ENCODE results near the gene HOXA6.

Gene HOXA6

DNA sequence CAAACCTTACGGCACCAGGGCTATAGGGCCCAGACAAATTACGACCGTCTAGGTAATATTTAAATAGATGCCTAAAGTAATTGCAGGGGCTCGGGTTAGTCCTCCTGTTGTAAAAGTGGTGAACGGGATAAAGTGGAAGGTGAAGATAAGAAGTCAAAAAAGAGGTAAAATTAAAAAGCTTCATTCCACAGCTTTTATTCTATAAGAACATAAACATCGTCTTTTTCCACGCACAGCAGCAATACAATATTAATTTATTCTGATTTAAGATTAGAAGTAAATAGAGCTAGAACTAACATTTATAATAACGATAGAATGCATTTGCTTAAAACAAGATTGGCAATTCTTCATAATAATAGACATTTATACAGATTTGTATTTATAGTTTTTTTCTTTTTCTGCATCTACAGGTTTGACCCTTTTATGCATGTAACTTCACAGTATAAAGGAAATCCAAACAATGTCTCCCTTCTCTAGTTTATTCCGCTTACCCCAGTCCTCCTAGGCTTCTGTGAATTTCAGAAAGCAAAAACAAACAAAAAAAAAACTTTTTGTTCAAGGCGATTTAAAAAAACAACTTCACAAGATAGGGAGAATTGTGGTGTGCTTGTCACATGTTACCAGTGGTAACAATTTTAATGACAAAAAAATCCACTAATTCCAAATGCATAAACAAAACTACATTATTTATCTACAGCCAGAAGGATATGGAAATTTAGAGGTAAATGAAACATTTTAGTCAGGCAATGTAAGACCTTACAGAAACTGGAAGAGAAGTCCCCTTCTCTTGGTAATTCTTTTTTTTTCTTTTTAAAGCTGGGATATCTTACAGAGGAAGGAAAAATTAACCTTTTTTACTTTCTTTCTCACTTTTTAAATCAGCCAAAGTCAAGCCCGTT lies 23.1 kb upstream of the HOXA6 start:
- H3K4me1 ChIP-seq (ENCODE audit: insufficient read depth, low read length) = no peaks in the 10 kb centered on the region
- no peak overlapping the region for H3K27ac ChIP-seq (ENCODE audit: low read depth, low read length)
- no peaks in the 10 kb centered on the region for H3K36me3 ChIP-seq (ENCODE audit: insufficient read depth, low read length)
- 0 out of 2 replicates have a peak, but pooled peaks cover 3% of the 10 kb centered on the region for H3K9me3 ChIP-seq (ENCODE audit: insufficient read depth, low read depth, low read length)
- no peak overlapping the region for H3K4me3 ChIP-seq (ENCODE audit: low read length)
- peaks cover 100% of the 10 kb centered on the region for H3K27me3 ChIP-seq (ENCODE audit: insufficient read depth, low read length)
- 24% methylated on average over 7 of the region's 11 CpGs for WGBS
- no peak overlapping the region for H3K9ac ChIP-seq (ENCODE audit: low read depth, low read length)

DNA sequence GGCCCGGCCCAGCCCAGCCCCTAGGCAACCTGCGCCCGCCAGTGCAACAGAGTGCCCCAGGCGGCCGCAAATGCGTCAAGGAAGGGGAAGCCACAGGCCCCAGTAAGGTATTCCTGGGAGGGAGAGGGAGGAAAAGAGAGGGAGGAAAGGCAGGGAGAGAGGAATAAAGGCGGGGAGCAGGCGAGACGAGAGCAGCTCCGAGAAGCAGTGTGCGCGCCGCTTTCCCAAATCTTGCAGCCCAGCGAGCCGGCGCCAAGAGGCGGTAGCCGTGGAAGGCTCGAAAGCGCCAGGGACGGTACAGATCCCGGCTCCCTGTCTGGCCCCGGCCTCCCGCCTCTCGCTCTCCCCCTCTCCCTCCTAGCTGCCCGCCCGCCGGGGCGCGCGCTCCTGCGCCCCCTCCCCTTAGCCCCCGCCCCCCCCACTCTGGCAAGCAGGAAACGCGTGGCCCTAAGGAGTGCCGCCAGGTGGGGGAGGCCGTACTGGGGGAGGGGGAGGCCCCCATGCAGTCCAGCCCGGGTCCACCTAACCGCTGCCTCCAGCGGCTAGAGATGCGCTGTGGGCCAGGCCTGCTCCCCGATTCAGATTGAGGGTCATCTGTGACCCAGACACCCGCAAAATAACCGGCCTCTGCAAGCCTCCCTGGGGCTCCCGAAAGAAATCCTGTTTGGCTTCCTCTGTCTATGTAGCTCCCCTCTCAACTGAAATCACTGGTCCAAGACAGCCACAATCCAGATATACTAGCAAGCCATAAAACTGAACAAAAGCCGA lies 22.3 kb upstream of the HOXA6 start:
- Histone ChIP-seq H3K27me3 (ENCODE audit: insufficient read depth, low read length) (peaks cover 100% of the 10 kb centered on the region), H3K27ac (ENCODE audit: low read depth, low read length) (no peak overlapping the region), H3K4me1 (ENCODE audit: insufficient read depth, low read length) (no peaks in the 10 kb centered on the region), H3K9ac (ENCODE audit: low read depth, low read length) (no peak overlapping the region), H3K9me3 (ENCODE audit: insufficient read depth, low read depth, low read length) (0 out of 2 replicates have a peak, but pooled peaks cover 8% of the 10 kb centered on the region), H3K4me3 (ENCODE audit: low read length) (no peak overlapping the region), H3K36me3 (ENCODE audit: insufficient read depth, low read length) (no peaks in the 10 kb centered on the region)
- WGBS = 2% methylated on average over 38 of the region's 46 CpGs

DNA sequence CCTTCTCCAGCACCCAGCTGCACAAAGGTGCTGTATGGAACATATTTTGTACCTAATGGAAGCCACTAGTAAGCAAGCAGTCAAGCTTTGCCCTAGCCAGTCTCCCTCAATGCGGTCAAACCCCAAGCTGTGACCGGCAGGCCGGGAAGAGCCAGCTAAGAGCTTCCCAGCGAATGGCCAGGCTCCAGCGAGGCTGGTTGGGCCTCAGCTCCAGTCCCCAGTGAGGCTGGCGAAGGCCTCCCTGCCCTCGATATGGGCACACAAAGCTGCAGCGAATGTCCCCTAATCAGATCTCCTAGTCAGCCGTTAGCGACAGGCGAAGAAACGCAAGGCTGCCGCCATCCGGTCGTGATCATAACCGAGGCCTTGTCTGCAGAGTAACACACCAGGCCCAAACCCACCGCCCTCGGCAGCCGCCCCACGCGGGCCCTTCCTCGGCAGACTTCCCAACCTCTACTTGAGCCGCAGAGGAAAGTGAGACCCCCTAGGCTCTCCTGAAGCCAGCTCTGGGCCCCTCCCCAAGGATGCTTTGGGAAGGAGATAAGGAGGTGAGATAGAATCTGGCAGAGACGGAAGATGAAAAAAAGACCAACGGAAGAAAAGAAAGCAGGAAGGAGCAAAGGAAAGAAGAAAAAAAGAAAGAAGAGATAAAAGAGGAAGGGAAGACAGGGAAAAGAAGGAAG lies 20.8 kb upstream of the HOXA6 start:
- H3K27ac ChIP-seq (ENCODE audit: low read depth, low read length) = no peak overlapping the region
- no peaks in the 10 kb centered on the region for H3K36me3 ChIP-seq (ENCODE audit: insufficient read depth, low read length)
- H3K27me3 ChIP-seq (ENCODE audit: insufficient read depth, low read length) = peaks cover 100% of the 10 kb centered on the region
- H3K4me1 ChIP-seq (ENCODE audit: insufficient read depth, low read length) = no peaks in the 10 kb centered on the region
- no peak overlapping the region for H3K4me3 ChIP-seq (ENCODE audit: low read length)
- H3K9ac ChIP-seq (ENCODE audit: low read depth, low read length) = no peak overlapping the region
- H3K9me3 ChIP-seq (ENCODE audit: insufficient read depth, low read depth, low read length) = 0 out of 2 replicates have a peak, but pooled peaks cover 8% of the 10 kb centered on the region
- 8% methylated on average over 25 of the region's 25 CpGs for WGBS

DNA sequence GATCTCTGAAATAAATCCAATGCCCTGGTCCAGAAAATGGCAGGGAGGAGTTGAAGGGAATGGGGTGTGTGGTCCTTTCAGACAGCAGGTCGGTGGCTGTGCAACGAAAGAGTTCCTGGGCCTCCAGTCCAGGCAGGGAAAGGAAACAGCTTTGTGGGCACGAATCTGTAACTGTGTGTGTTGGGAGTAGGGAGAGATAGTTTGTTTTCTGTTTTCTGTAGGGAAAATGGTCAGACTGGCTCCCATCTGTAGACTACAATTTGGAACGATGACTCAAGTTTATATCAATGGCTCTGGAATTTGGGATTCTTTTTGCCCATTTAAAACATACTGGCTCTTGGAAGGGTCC lies 20.3 kb upstream of the HOXA6 start:
- no peaks in the 10 kb centered on the region for H3K36me3 ChIP-seq (ENCODE audit: insufficient read depth, low read length)
- WGBS = 20% methylated on average over 4 of the region's 4 CpGs
- H3K9ac ChIP-seq (ENCODE audit: low read depth, low read length) = no peak overlapping the region
- H3K27me3 ChIP-seq (ENCODE audit: insufficient read depth, low read length) = peaks cover 100% of the 10 kb centered on the region
- H3K27ac ChIP-seq (ENCODE audit: low read depth, low read length) = no peak overlapping the region
- 0 out of 2 replicates have a peak, but pooled peaks cover 8% of the 10 kb centered on the region for H3K9me3 ChIP-seq (ENCODE audit: insufficient read depth, low read depth, low read length)
- H3K4me3 ChIP-seq (ENCODE audit: low read length) = no peak overlapping the region
- H3K4me1 ChIP-seq (ENCODE audit: insufficient read depth, low read length) = no peaks in the 10 kb centered on the region

DNA sequence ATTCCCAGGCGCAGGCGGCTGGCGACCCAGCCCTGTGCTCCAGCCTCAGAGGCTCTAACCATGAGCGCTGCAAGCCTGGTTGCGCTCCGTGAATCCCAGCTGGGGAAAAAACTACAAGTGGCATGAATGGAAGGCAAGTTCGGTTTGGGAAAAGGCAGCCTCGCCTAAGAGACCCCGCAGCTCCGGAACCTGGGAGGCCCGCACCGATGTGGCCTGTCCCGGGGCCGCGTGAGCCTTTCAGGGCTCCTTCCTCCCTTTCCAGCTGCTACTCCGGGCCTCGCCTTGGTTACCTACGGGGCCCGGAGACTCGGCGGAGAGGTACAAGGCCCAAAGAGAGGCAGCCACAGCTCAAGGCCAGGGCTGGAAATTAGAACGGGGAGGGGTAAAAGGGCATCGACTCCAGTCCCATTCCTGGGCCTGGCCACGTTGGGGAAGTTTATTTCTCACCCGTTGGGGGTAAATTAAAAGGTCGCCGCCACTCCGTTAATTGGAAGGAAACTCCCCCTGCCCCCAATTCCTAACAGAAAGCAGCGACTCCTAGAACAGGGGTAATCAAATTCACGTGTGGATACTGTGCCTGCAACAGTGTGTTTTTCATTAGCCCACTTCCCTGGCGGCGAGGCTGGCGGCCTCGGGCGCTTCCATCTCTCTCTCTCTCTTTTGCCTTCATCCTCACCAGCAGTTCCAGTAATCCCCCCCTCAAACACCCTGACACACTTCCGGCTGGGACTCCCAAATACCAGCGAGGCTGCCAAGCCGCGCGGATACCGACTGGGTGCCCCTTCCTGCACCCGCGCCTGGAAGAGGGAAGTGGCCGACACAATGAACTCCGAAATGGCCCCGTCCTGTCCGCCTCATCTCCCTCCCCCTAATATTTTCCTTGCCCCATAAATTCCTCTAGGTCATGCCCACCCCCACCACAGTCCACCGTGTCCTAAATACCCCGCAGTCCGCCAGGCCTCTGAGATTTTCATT lies 19.2 kb upstream of the HOXA6 start:
- Histone ChIP-seq H3K27me3 (ENCODE audit: insufficient read depth, low read length) (peaks cover 100% of the 10 kb centered on the region), H3K27ac (ENCODE audit: low read depth, low read length) (no peak overlapping the region), H3K9ac (ENCODE audit: low read depth, low read length) (no peak overlapping the region), H3K9me3 (ENCODE audit: insufficient read depth, low read depth, low read length) (0 out of 2 replicates have a peak, but pooled peaks cover 8% of the 10 kb centered on the region), H3K36me3 (ENCODE audit: insufficient read depth, low read length) (no peaks in the 10 kb centered on the region), H3K4me3 (ENCODE audit: low read length) (no peak overlapping the region), H3K4me1 (ENCODE audit: insufficient read depth, low read length) (no peaks in the 10 kb centered on the region)
- WGBS = 5% methylated on average over 50 of the region's 50 CpGs

DNA sequence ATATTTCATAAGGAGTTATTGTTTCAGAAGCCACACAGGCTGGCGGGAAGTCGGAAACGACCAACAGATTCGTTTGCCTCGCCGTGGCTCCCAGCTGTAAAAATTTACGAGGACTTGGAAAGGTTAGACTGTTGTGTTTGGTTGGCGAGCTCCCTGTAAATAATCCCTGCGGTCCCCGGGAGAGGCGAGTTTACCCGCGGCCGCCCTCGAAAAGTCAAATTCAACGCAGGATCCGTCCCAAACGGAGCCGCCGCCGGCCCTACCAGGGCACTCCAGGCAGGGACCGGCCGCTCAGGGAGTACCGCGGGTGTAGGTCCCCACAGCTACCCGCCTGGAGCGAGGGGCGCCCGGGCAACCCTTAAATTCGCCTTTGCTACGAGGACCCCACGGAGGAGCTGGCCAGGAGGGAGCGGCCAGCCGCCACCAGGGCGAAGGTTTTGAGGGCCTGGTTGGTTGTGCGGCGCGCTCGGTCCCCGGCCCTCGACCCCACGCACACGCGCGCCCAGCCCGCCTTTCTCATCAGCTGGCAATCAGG lies 18.5 kb upstream of the HOXA6 start:
- Histone ChIP-seq H3K9me3 (ENCODE audit: insufficient read depth, low read depth, low read length) (0 out of 2 replicates have a peak, but pooled peaks cover 5% of the 10 kb centered on the region), H3K27me3 (ENCODE audit: insufficient read depth, low read length) (peaks cover 100% of the 10 kb centered on the region), H3K27ac (ENCODE audit: low read depth, low read length) (no peak overlapping the region), H3K4me3 (ENCODE audit: low read length) (no peak overlapping the region), H3K36me3 (ENCODE audit: insufficient read depth, low read length) (no peaks in the 10 kb centered on the region), H3K9ac (ENCODE audit: low read depth, low read length) (no peak overlapping the region), H3K4me1 (ENCODE audit: insufficient read depth, low read length) (no peaks in the 10 kb centered on the region)
- 8% methylated on average over 46 of the region's 46 CpGs for WGBS

DNA sequence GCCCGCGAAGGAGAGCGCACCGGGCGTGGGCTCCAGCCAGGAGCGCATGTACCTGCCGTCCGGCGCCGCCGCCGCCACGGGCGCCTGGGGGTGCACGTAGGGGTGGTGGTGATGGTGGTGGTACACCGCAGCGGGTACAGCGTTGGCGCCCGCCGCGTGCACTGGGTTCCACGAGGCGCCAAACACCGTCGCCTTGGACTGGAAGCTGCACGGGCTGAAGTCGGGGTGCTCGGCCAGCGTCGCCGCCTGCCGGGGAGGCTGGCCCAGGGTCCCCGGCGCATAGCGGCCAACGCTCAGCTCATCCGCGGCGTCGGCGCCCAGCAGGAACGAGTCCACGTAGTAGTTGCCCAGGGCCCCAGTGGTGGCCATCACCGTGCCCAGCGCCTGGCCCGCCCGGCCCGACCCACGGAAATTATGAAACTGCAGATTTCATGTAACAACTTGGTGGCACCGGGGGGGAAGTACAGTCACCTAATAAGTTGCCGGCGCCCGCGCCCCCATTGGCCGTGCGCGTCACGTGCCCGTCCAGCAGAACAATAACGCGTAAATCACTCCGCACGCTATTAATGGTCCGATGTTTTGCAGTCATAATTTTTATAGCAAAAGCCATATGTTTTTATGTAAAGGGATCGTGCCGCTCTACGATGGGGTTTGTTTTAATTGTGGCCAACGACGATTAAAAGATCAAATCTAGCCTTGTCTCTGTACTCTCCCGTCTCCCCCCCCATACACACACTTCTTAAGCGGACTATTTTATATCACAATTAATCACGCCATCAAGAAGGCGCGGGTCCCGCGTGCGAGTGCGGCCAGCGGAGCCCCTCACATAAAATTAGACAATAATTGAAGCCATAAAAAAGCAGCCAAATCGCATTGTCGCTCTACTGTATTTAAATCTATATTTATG lies 17.8 kb upstream of the HOXA6 start, which contains the start of gene HOXA9:
Gene HOXA9 (minus strand): TSS at position 449 of the 907 bp plus-strand sequence. CDS start 80 bp downstream, at position 369.
- H3K4me1 ChIP-seq (ENCODE audit: insufficient read depth, low read length) = no peaks in the 10 kb centered on the region
- no peaks in the 10 kb centered on the region for H3K36me3 ChIP-seq (ENCODE audit: insufficient read depth, low read length)
- H3K9me3 ChIP-seq (ENCODE audit: insufficient read depth, low read depth, low read length) = 0 out of 2 replicates have a peak, but pooled peaks cover 4% of the 10 kb centered on the region
- H3K4me3 ChIP-seq (ENCODE audit: low read length) = no peak within 1 kb of the TSS
- 10% methylated on average over 80 of the region's 82 CpGs for WGBS
- peaks cover 100% of the 10 kb centered on the region for H3K27me3 ChIP-seq (ENCODE audit: insufficient read depth, low read length)
- no peak within 1 kb of the TSS for H3K27ac ChIP-seq (ENCODE audit: low read depth, low read length)
- no peak within 1 kb of the TSS for H3K9ac ChIP-seq (ENCODE audit: low read depth, low read length)

DNA sequence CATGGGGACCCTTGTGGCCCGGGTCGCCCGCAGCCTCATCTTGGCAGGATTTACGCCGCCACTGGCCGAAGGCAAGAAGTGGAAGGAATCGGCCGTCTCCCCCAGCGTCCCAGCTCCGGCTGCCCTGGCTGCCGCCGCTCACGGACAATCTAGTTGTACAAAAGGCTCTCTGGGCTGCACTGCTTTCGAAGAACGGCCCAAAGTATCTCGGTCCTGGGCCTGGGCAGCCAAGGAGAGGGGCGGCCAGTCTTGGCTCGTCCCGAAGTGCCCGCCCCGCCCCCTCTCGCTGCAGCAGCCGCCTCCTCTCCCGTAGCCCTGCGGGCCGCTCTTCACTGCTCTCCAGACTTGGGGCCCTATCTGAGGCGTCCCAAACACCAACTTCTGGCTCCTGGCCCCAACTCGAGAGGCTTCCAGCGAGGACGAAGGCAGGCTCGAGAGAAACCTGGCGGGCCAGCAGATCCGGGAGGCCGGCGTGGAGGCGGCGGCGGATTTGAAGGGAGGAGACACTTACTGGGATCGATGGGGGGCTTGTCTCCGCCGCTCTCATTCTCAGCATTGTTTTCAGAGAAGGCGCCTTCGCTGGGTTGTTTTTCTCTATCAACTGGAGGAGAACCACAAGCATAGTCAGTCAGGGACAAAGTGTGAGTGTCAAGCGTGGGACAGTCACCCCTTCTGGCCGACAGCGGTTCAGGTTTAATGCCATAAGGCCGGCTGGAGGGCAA lies 17.0 kb upstream of the HOXA6 start:
- Histone ChIP-seq H3K36me3 (ENCODE audit: insufficient read depth, low read length) (no peaks in the 10 kb centered on the region), H3K27ac (ENCODE audit: low read depth, low read length) (no peak overlapping the region), H3K4me3 (ENCODE audit: low read length) (no peak overlapping the region), H3K27me3 (ENCODE audit: insufficient read depth, low read length) (peaks cover 100% of the 10 kb centered on the region), H3K9me3 (ENCODE audit: insufficient read depth, low read depth, low read length) (0 out of 2 replicates have a peak, but pooled peaks cover 4% of the 10 kb centered on the region), H3K4me1 (ENCODE audit: insufficient read depth, low read length) (no peaks in the 10 kb centered on the region), H3K9ac (ENCODE audit: low read depth, low read length) (no peak overlapping the region)
- 3% methylated on average over 47 of the region's 47 CpGs for WGBS

DNA sequence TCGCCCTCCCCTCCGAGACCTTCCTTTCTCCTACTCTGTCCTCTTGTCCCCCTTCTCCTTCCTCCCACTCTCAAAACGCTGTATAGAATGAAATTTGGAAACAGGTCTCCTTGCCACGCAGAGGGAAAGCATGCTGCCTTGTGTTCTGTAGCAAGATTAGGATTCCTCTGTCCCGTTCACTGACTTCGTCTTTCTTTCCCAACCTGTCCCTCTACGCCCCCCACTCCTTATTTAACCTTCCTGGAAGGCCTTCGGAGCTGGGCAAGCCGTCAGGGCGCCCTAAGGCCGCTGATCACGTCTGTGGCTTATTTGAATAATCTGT lies 16.4 kb upstream of the HOXA6 start:
- 4% methylated on average over 12 of the region's 12 CpGs for WGBS
- Histone ChIP-seq H3K36me3 (ENCODE audit: insufficient read depth, low read length) (no peaks in the 10 kb centered on the region), H3K27ac (ENCODE audit: low read depth, low read length) (no peak overlapping the region), H3K9me3 (ENCODE audit: insufficient read depth, low read depth, low read length) (0 out of 2 replicates have a peak, but pooled peaks cover 4% of the 10 kb centered on the region), H3K4me1 (ENCODE audit: insufficient read depth, low read length) (no peaks in the 10 kb centered on the region), H3K4me3 (ENCODE audit: low read length) (no peak overlapping the region), H3K9ac (ENCODE audit: low read depth, low read length) (no peak overlapping the region), H3K27me3 (ENCODE audit: insufficient read depth, low read length) (peaks cover 100% of the 10 kb centered on the region)
